Panc1 (cell line): Measurements from ENCODE around the gene HOXA10.

ENCODE experiments used
- CTCF ChIP-seq: fragments of 450-650 bp; IDR thresholded peaks from 2 replicates; pipeline ENCODE4 v1.5.1; 2017; ENCODE audit warnings: mild to moderate bottlenecking
- POLR2AphosphoS5 ChIP-seq: IDR thresholded peaks from 2 replicates; pipeline ENCODE4 v1.6.1; 2012; ENCODE audit warnings: mild to moderate bottlenecking, low read depth, low read length, moderate library complexity

GRCh38 chr7:27148031-27148755 lies 25.9 kb downstream of the HOXA10 start:
- TF ChIP-seq CTCF (no peak), POLR2AphosphoS5 (no peak)
